SK-N-MC (cell line): ENCODE results near the gene FAM221A.

Experiments used
- EZH2 ChIP-seq: fragments of 200-600 bp; sonication (generic); IDR thresholded peaks from one replicate; pipeline ENCODE4 v1.6.1; 2017; ENCODE audit warnings: antibody characterized with exemption
- FOXP2 ChIP-seq: optimal IDR thresholded peaks from 2 replicates; pipeline ENCODE3; 2011; ENCODE audit warnings: mild to moderate bottlenecking, moderate library complexity; ENCODE audit not compliant: insufficient read depth; ENCODE audit errors: extremely low read length, control extremely low read depth
- POLR2AphosphoS5 ChIP-seq: IDR thresholded peaks from 2 replicates; pipeline ENCODE4 v1.6.1; 2012; ENCODE audit warnings: mild to moderate bottlenecking, low read depth, low read length, borderline replicate concordance

GRCh38 chr7:23714579-23714978, 34.6 kb downstream of the FAM221A start:
- no peak for TF ChIP-seq FOXP2
- TF ChIP-seq EZH2: no peak
- no peak for TF ChIP-seq POLR2AphosphoS5
